NCI-H345 treated with DMSO at 0.1 percent for 48 hours (cell line): ENCODE results near the gene ARHGAP26.

ENCODE experiments used
- DNase-seq: peaks from one replicate; lab custom pipeline; 2025; ENCODE audit not compliant: unreplicated experiment; lab: John Stamatoyannopoulos, UW

ARHGAP26 gene

GRCh38 chr5:143229896-143230675 is 459.9 kb downstream of the ARHGAP26 start:
- DNase-seq: no peak

GRCh38 chr5:143230676-143230996 is 460.5 kb downstream of the ARHGAP26 start:
- no peak for DNase-seq

- DNase-seq: no peak
These were observed 461.2 kb downstream of the ARHGAP26 start for GRCh38 chr5:143231416-143231815.

GRCh38 chr5:143231973-143232812 is 462.0 kb downstream of the ARHGAP26 start:
- DNase-seq: no peak

- DNase-seq: no peak
These were observed 462.9 kb downstream of the ARHGAP26 start for GRCh38 chr5:143233031-143233430.

- no peak for DNase-seq
These were observed 464.1 kb downstream of the ARHGAP26 start for GRCh38 chr5:143234162-143234842.

GRCh38 chr5:143235423-143235822 is 465.2 kb downstream of the ARHGAP26 start:
- no peak for DNase-seq

GRCh38 chr5:143236682-143237081 is 466.5 kb downstream of the ARHGAP26 start:
- DNase-seq: no peak

- no peak for DNase-seq
These were observed 467.5 kb downstream of the ARHGAP26 start for GRCh38 chr5:143237664-143238063.

GRCh38 chr5:143238620-143239019 is 468.4 kb downstream of the ARHGAP26 start:
- DNase-seq: no peak

GRCh38 chr5:143239882-143240518 is 469.8 kb downstream of the ARHGAP26 start:
- no peak for DNase-seq

- DNase-seq: no peak
These were observed 471.7 kb downstream of the ARHGAP26 start for GRCh38 chr5:143241892-143242291.

GRCh38 chr5:143243103-143243502 is 472.9 kb downstream of the ARHGAP26 start:
- no peak for DNase-seq

- DNase-seq: no peak
These were observed 474.0 kb downstream of the ARHGAP26 start for GRCh38 chr5:143244000-143244736.

GRCh38 chr5:143244990-143245389 is 474.8 kb downstream of the ARHGAP26 start:
- DNase-seq: no peak

- DNase-seq: no peak
These were observed 475.9 kb downstream of the ARHGAP26 start for GRCh38 chr5:143245929-143246561.

- no peak for DNase-seq
These were observed 477.1 kb downstream of the ARHGAP26 start for GRCh38 chr5:143247134-143247815.

GRCh38 chr5:143248391-143248790 is 478.2 kb downstream of the ARHGAP26 start:
- DNase-seq: no peak

- DNase-seq: no peak
These were observed 478.8 kb downstream of the ARHGAP26 start for GRCh38 chr5:143248822-143249579.
